Cardiac fibroblast (primary cell): ENCODE measurements around the gene CAMKMT.

Experiments
- DNase-seq, 2 donors: peaks; one replicate each; pipeline versions ENCODE4 v3.0.0 to v3.0.0-alpha.2; 2010; ENCODE audit warnings: low read depth in 2 of 2
- H3K4me3 ChIP-seq, 2 donors: replicated peaks in 1 of 2; 1 replicate in 1 of 2; 2 replicates in 1 of 2; pipeline ENCODE4 v1.5.1; 2011; ENCODE audit warnings: low read depth in 2 of 2, low read length in 2 of 2, mild to moderate bottlenecking in 2 of 2, moderate library complexity in 1 of 2
- TF ChIP-seq, protein P1 (sequence below): IDR thresholded peaks from one replicate; pipeline ENCODE4 v1.5.1; 2011; ENCODE audit warnings: low read depth, mild to moderate bottlenecking, low read length, inconsistent platforms

The CAMKMT gene

DNA sequence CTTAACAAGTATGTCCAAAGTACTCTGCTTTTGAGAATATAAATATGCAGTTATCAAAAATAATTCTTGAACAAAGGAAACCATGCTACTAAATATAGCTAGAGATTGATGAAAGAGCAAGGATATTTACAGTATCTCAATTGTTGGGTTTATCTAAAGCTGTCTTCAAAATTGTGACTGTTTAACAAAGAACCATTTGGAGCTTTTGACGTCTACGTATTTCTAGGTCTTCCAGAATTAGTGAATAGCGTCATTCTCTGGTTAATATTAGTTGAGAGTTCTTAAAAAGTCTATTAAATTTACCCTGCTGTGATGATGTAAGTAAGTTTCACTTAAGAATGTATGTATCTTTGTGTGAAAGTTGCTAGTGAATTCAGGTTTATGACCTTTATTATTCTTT is 356.7 kb downstream of the CAMKMT start:
- no peak overlapping the region for H3K4me3 ChIP-seq
- TF ChIP-seq, protein P1, sequence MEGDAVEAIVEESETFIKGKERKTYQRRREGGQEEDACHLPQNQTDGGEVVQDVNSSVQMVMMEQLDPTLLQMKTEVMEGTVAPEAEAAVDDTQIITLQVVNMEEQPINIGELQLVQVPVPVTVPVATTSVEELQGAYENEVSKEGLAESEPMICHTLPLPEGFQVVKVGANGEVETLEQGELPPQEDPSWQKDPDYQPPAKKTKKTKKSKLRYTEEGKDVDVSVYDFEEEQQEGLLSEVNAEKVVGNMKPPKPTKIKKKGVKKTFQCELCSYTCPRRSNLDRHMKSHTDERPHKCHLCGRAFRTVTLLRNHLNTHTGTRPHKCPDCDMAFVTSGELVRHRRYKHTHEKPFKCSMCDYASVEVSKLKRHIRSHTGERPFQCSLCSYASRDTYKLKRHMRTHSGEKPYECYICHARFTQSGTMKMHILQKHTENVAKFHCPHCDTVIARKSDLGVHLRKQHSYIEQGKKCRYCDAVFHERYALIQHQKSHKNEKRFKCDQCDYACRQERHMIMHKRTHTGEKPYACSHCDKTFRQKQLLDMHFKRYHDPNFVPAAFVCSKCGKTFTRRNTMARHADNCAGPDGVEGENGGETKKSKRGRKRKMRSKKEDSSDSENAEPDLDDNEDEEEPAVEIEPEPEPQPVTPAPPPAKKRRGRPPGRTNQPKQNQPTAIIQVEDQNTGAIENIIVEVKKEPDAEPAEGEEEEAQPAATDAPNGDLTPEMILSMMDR, result no peak
- no peak for DNase-seq

DNA sequence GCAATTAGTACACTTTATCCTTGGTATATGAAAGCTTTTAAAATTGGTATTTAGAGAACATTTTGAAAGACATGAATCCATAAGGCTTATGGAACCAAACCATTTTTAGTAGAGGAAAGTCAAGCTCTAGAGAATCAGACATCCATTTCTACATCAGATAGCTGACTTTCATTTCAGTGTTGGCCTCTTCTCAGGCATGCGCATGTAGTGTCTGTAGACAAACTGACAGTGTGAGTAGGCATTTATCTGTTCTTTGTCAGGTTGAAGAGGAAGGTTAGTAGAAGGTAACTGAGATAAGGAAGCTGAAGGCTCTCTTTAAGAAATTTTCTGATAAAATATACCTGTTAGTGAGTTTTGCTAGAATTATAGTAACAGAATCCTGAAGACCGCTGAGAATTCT is 357.8 kb downstream of the CAMKMT start:
- no peak for DNase-seq
- H3K4me3 ChIP-seq, result no peak overlapping the region
- TF ChIP-seq, protein P1, result no peak

DNA sequence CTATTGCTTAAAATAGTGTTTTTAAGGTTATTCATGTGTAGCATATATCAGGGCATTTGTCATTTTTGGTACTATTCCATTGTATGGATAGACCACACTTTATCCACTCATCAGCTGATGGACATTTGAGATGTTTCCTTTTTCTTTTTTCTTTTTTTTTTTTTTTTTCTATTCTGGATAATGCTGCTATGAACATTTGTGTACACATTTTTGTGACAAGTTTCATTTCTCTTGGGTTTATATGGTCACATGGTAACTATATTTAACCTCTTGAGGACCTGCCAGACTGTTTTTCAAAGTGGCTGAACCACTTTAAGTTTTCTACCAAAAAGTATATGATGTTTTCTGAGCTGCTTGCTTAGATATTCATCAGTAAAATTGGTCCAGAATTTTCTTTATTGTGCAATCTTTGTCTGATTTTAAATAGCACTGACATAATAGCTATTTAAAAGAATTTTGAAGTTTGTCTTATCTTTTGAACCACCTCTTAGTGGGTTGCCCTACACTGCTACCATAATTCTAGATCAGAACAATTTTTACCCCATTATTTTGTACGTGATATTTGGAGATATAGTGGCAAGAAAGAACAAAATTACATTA is 360.4 kb downstream of the CAMKMT start:
- H3K4me3 ChIP-seq, result no peak overlapping the region
- no peak for DNase-seq
- TF ChIP-seq, protein P1, result no peak

DNA sequence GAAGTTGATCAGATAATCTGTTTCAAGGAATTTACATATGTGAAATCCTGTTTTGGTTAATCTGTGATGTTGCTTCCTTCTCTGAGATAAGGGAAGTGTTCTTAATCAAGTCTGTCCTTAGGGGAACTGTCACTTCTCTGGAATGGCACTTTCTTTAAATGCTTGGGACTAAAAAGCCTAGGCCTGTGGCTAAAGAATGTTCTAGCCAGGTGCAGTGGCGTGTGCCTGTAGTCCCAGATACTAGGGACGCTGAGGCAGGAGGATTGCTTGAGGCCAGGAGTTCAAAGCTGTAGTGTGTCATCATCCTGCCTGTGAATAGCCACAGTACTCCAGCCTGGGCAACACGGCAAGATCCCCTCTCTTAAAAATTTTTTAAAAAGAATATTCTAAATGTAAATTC is 362.2 kb downstream of the CAMKMT start:
- no peak overlapping the region for H3K4me3 ChIP-seq
- TF ChIP-seq, protein P1, result no peak
- DNase-seq, result no peak

DNA sequence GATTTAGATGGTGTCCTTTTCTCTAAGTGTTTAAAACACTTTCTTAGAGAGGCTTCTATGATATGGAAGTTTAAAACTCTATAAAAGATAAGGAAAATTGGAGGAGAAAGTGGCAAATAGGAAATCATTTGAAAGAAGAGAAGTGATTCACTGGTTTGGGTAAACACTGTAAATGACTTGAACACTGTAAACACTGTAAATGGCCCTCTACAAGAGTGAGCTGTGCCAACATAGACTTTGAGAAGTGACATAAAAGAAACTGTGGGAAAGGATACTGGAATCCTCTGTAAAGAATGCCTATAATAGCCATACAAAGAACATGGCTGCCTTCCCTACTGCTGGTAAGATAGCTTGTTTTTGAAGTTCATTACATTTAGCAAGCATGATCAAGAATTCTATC is 368.8 kb downstream of the CAMKMT start:
- no peak for DNase-seq
- TF ChIP-seq, protein P1, result no peak
- H3K4me3 ChIP-seq, result no peak overlapping the region

DNA sequence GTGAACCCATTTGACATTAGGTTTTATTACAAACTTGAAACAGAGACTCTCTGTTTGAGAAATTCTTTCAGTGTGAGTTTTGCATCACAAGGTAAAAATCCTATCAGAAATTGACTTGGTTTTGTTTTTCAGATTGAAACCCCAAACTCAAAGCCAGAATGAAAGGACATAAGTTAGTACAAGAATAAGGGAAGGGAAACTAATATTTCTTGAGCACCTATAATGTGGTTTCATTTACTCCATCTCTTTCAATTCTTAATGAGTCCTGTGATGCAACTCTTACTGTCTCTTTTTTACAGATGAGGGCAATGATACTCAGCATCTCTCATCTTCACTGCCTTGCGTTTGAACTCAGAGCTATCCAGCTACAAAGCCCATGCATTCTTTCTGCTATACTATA is 369.8 kb downstream of the CAMKMT start:
- no peak overlapping the region for H3K4me3 ChIP-seq
- TF ChIP-seq, protein P1, result no peak
- DNase-seq, result no peak

DNA sequence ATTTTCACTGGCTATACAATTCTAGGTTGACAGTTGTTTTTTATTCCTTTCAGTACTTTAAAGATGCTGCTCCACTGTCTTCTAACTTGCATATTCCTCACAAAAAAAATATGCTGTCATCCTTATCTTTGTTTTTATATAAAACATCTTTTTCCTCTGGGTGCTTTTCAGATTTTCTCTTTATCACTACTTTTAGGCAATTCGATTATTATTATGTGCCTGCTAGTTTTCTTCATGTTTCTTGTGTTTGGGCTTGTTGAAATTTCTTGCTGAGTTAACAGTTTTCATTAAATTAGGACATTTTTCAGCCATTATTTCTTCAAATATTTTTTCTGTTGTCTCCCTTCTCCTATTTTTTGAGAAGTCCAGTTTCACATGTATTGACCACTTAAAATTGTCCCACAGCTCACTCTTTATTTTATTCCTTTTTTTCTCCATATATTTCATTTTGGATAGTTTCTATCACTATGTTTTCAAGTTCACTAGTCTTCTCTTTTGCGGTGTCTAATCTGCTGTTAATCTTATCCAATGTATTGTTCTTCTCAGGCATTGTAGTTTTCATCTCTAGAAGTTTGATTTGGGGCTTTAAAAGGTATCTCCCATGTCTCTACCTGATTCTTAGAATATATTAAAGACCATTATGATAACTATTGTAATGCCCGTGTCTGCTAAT is 374.7 kb downstream of the CAMKMT start:
- no peak overlapping the region for H3K4me3 ChIP-seq
- TF ChIP-seq, protein P1, result no peak
- DNase-seq, result no peak
